K562 (cell line): ENCODE measurements around the gene DTL.

Experiments used
- CEBPG ChIP-seq, 3 experiments: fragments of 200-800 bp in 1 of 3; sonication (Bioruptor generic) in 1 of 3; sonication (generic) in 1 of 3; formaldehyde crosslinking in 1 of 3; IDR thresholded peaks in 2 of 3; conservative IDR thresholded peaks in 1 of 3; 2 replicates each; pipeline versions ENCODE4 v1.6.1 to v1.8.0; 2016 to 2022; ENCODE audit warnings: missing compliant biosample characterization in 2 of 3, missing genetic modification characterization in 2 of 3, mild to moderate bottlenecking in 1 of 3, missing genetic modification reagents in 1 of 3
- MYBL2 ChIP-seq, 2 experiments: fragments of 450-650 bp in 1 of 2; sonication (generic) in 1 of 2; formaldehyde crosslinking in 1 of 2; IDR thresholded peaks; 2 replicates each; pipeline versions ENCODE4 v1.6.1 to v1.8.1; 2017 to 2022; ENCODE audit warnings: borderline replicate concordance in 1 of 2, inconsistent platforms in 1 of 2, low read depth in 1 of 2, mild to moderate bottlenecking in 1 of 2, missing genetic modification reagents in 1 of 2, moderate library complexity in 1 of 2
- TF ChIP-seq, protein P1 (sequence below): IDR thresholded peaks from 2 replicates; pipeline ENCODE4 v1.6.1; 2011; ENCODE audit not compliant: insufficient read length; ENCODE audit errors: extremely low read depth
- TF ChIP-seq, protein P2 (sequence below): fragments of 450-650 bp; IDR thresholded peaks from 2 replicates; pipeline ENCODE4 v1.6.1; 2018; ENCODE audit not compliant: partially characterized antibody
- TF ChIP-seq, protein P3 (sequence below), 3 experiments: IDR thresholded peaks in 2 of 3; conservative IDR thresholded peaks in 1 of 3; 2 replicates each; pipeline ENCODE4 v1.5.1; 2011 to 2012; ENCODE audit warnings: low read length in 3 of 3, mild to moderate bottlenecking in 3 of 3, control low read depth in 2 of 3, improper control_type of control experiment in 1 of 3, inconsistent platforms in 1 of 3, low read depth in 1 of 3, mixed read lengths in 1 of 3, moderate library complexity in 1 of 3; ENCODE audit not compliant: insufficient read depth in 2 of 3
- TF ChIP-seq, protein P4 (sequence below): fragments of 450-650 bp; conservative IDR thresholded peaks from 2 replicates; pipeline ENCODE4 v1.6.1; 2016; ENCODE audit warnings: missing genetic modification characterization, low read depth, mild to moderate bottlenecking, control low read depth, missing compliant biosample characterization
- TF ChIP-seq, protein P5 (sequence below): sonication (generic); formaldehyde crosslinking; IDR thresholded peaks from 2 replicates; pipeline ENCODE4 v1.8.1; 2023; ENCODE audit warnings: mild to moderate bottlenecking, missing genetic modification reagents

DNA sequence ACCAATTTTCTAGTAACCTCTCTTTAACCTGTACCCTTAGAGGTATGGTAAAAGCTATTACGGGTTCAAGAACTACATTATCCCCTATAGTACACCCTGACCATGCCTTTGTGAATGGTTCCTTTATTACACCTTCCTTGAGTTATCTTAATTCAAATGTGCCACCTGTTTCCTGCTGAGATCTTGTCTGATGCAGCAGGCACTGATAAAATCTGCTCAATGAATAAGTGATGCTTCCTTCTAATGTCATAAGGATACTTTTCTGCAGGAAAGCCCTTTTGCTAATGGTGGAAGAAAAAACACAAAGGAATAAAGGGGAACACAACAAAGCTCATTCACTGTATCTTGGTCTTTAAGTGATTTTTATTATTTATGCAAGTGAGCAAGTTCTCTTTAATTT, 26.0 kb upstream of the DTL start:
- TF ChIP-seq, protein P1, sequence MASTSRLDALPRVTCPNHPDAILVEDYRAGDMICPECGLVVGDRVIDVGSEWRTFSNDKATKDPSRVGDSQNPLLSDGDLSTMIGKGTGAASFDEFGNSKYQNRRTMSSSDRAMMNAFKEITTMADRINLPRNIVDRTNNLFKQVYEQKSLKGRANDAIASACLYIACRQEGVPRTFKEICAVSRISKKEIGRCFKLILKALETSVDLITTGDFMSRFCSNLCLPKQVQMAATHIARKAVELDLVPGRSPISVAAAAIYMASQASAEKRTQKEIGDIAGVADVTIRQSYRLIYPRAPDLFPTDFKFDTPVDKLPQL = no peak
- TF ChIP-seq, protein P2, sequence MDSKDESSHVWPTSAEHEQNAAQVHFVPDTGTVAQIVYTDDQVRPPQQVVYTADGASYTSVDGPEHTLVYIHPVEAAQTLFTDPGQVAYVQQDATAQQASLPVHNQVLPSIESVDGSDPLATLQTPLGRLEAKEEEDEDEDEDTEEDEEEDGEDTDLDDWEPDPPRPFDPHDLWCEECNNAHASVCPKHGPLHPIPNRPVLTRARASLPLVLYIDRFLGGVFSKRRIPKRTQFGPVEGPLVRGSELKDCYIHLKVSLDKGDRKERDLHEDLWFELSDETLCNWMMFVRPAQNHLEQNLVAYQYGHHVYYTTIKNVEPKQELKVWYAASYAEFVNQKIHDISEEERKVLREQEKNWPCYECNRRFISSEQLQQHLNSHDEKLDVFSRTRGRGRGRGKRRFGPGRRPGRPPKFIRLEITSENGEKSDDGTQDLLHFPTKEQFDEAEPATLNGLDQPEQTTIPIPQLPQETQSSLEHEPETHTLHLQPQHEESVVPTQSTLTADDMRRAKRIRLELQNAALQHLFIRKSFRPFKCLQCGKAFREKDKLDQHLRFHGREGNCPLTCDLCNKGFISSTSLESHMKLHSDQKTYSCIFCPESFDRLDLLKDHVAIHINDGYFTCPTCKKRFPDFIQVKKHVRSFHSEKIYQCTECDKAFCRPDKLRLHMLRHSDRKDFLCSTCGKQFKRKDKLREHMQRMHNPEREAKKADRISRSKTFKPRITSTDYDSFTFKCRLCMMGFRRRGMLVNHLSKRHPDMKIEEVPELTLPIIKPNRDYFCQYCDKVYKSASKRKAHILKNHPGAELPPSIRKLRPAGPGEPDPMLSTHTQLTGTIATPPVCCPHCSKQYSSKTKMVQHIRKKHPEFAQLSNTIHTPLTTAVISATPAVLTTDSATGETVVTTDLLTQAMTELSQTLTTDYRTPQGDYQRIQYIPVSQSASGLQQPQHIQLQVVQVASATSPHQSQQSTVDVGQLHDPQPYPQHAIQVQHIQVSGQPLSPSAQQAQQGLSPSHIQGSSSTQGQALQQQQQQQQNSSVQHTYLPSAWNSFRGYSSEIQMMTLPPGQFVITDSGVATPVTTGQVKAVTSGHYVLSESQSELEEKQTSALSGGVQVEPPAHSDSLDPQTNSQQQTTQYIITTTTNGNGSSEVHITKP = no peak
- TF ChIP-seq, protein P3, sequence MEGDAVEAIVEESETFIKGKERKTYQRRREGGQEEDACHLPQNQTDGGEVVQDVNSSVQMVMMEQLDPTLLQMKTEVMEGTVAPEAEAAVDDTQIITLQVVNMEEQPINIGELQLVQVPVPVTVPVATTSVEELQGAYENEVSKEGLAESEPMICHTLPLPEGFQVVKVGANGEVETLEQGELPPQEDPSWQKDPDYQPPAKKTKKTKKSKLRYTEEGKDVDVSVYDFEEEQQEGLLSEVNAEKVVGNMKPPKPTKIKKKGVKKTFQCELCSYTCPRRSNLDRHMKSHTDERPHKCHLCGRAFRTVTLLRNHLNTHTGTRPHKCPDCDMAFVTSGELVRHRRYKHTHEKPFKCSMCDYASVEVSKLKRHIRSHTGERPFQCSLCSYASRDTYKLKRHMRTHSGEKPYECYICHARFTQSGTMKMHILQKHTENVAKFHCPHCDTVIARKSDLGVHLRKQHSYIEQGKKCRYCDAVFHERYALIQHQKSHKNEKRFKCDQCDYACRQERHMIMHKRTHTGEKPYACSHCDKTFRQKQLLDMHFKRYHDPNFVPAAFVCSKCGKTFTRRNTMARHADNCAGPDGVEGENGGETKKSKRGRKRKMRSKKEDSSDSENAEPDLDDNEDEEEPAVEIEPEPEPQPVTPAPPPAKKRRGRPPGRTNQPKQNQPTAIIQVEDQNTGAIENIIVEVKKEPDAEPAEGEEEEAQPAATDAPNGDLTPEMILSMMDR (IDR thresholded peaks at IDR 0.05 in 2 of 3, conservative IDR thresholded peaks at IDR 0.05 in 1 of 3; ENCODE audit: insufficient read depth in 2 of 3, low read depth in 1 of 3, low read length in 3 of 3) = no peak
- TF ChIP-seq, protein P4, sequence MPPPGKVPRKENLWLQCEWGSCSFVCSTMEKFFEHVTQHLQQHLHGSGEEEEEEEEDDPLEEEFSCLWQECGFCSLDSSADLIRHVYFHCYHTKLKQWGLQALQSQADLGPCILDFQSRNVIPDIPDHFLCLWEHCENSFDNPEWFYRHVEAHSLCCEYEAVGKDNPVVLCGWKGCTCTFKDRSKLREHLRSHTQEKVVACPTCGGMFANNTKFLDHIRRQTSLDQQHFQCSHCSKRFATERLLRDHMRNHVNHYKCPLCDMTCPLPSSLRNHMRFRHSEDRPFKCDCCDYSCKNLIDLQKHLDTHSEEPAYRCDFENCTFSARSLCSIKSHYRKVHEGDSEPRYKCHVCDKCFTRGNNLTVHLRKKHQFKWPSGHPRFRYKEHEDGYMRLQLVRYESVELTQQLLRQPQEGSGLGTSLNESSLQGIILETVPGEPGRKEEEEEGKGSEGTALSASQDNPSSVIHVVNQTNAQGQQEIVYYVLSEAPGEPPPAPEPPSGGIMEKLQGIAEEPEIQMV (tag) = no peak
- TF ChIP-seq MYBL2 (IDR thresholded peaks at IDR 0.05; ENCODE audit: low read depth) = no peak
- TF ChIP-seq MYBL2 (CRISPR knock-in tag; IDR thresholded peaks at IDR 0.05; ENCODE audit: borderline replicate concordance) = no peak
- TF ChIP-seq CEBPG (CRISPR knock-in tag; IDR thresholded peaks at IDR 0.05) = no peak
- no peak for TF ChIP-seq CEBPG (tag; conservative IDR thresholded peaks at IDR 0.05 in 1 of 2, IDR thresholded peaks at IDR 0.05 in 1 of 2)
- TF ChIP-seq, protein P5, sequence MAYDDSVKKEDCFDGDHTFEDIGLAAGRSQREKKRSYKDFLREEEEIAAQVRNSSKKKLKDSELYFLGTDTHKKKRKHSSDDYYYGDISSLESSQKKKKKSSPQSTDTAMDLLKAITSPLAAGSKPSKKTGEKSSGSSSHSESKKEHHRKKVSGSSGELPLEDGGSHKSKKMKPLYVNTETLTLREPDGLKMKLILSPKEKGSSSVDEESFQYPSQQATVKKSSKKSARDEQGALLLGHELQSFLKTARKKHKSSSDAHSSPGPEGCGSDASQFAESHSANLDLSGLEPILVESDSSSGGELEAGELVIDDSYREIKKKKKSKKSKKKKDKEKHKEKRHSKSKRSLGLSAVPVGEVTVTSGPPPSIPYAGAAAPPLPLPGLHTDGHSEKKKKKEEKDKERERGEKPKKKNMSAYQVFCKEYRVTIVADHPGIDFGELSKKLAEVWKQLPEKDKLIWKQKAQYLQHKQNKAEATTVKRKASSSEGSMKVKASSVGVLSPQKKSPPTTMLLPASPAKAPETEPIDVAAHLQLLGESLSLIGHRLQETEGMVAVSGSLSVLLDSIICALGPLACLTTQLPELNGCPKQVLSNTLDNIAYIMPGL (CRISPR knock-in tag) = no peak
